Activated CD4-positive, alpha-beta memory T cell treated with anti-CD3 and anti-CD28 coated beads, Interleukin-2, amount 10 ng/mL, durations not matched to agents 7 days and 5 days (primary cell): Measurements from ENCODE around the gene SMOC1. TPM values are rescaled to one million over a fixed set of nuclear protein-coding genes. Genes with fewer than 3 reads are reported as not detected.

ENCODE experiments used
- CTCF ChIA-PET: fragments of 350-600 bp; sonication (Branson Sonifier 250); formaldehyde crosslinking; loops from one replicate; lab custom pipeline; 2021; ENCODE audit warnings: antibody characterized with exemption, inconsistent platforms; lab: Charles Lee
- POLR2A ChIA-PET: fragments of 350-600 bp; sonication (Branson Sonifier 250); formaldehyde crosslinking; loops from one replicate; lab custom pipeline; 2021; ENCODE audit warnings: antibody characterized with exemption; lab: Charles Lee
- DNase-seq: peaks from one replicate; pipeline ENCODE4 v3.0.0-alpha.2; 2020
- H3K27ac Mint-ChIP-seq: one replicate; pipeline ENCODE4 v1.8.0; 2021; ENCODE audit warnings: mild to moderate bottlenecking, mixed read lengths
- H3K27me3 Mint-ChIP-seq: one replicate; pipeline ENCODE4 v1.8.0; 2021; ENCODE audit warnings: mixed read lengths
- H3K36me3 Mint-ChIP-seq: one replicate; pipeline ENCODE4 v1.8.0; 2021; ENCODE audit warnings: low read depth, mixed read lengths
- H3K4me1 Mint-ChIP-seq: one replicate; pipeline ENCODE4 v1.8.0; 2021; ENCODE audit warnings: mixed read lengths
- H3K4me3 Mint-ChIP-seq: one replicate; pipeline ENCODE4 v1.8.0; 2021; ENCODE audit warnings: mild to moderate bottlenecking, mixed read lengths
- H3K9me3 Mint-ChIP-seq: one replicate; pipeline ENCODE4 v1.8.0; 2021; ENCODE audit warnings: mixed read lengths
- total RNA-seq, 2 experiments: library from RNA; stranded (reverse); gene quantifications; one replicate each; pipeline ENCODE4 v1.2.3, GENCODE V29; 2021

Gene SMOC1
- total RNA-seq, 2 experiments from 2014 or later, result not detected

GRCh38 chr14:69852531-69853321 lies 26.5 kb upstream of the SMOC1 start:
- Mint-ChIP-seq H3K9me3 (no peaks in the 10 kb centered on the region), H3K4me3 (no peak overlapping the region), H3K27me3 (peaks cover 25% of the 10 kb centered on the region), H3K27ac (no peak overlapping the region), H3K36me3 (no peaks in the 10 kb centered on the region), H3K4me1 (no peaks in the 10 kb centered on the region)
- no peak for DNase-seq
- CTCF ChIA-PET, result no interaction called here
- POLR2A ChIA-PET, result no interaction called here

- H3K36me3 Mint-ChIP-seq, result no peaks in the 10 kb centered on the region
- no peaks in the 10 kb centered on the region for H3K9me3 Mint-ChIP-seq
- CTCF ChIA-PET, result no interaction called here
- no peaks in the 10 kb centered on the region for H3K4me1 Mint-ChIP-seq
- no peak overlapping the region for H3K4me3 Mint-ChIP-seq
- POLR2A ChIA-PET, result no interaction called here
- H3K27me3 Mint-ChIP-seq, result peaks cover 25% of the 10 kb centered on the region
- DNase-seq, result no peak
- no peak overlapping the region for H3K27ac Mint-ChIP-seq
Observed at GRCh38 chr14:69853774-69854173, 25.4 kb upstream of the SMOC1 start.

DNA sequence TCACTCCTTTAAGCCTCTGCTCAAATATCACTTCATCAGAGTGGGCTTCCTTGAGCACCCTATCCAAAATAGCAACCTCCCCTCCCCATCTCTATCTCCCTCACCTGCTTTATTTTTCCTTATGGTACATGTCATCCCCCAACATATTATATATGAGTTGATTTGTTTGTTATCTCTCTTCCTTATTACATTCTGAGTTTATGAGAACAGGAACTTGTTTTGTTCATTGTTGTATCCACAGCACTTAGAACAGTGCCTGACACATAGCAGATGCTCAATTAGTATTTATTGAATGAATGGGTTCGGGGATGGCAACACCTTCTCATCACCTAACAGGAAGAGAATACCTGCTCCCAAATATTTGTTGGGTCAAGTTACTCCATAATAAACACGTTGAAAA lies 24.6 kb upstream of the SMOC1 start:
- Mint-ChIP-seq H3K36me3 (no peaks in the 10 kb centered on the region), H3K9me3 (no peaks in the 10 kb centered on the region), H3K4me3 (no peak overlapping the region), H3K27ac (no peak overlapping the region), H3K4me1 (no peaks in the 10 kb centered on the region), H3K27me3 (peaks cover 26% of the 10 kb centered on the region)
- DNase-seq, result no peak
- CTCF ChIA-PET, result no interaction called here
- POLR2A ChIA-PET, result no interaction called here

DNA sequence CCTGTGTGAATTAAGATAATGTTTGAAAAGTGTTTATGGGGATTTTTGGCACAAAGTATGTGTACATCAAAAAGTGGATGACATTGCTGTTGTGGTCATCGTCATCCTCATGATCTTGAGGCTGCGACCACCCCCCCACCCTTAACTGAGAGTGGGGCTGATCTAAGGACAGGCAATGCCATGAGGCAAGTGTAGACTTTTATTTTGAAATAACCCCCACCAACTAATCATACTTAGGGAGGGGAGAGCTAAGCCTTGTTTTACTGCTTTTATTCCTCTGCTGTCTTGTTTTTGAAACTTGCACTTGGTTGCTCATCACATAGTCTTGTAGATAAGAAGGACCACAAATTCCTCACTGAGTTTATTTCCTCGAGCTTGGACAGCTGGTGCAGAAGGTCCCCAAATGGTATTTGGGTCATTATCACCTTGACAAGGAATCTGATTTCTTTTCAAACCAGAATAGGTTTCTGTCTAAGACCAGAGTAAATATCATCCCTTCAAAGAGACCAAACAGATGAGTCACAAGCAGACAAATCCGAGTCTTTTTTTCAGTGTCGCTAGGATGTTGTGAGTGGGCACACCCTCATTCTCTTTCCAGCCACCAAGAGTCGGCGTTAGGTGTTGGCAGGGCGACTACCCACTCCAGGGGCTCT lies 23.9 kb upstream of the SMOC1 start:
- Mint-ChIP-seq H3K9me3 (no peaks in the 10 kb centered on the region), H3K36me3 (no peaks in the 10 kb centered on the region), H3K4me1 (no peaks in the 10 kb centered on the region), H3K4me3 (no peak overlapping the region), H3K27ac (no peak overlapping the region), H3K27me3 (peaks cover 26% of the 10 kb centered on the region)
- no peak for DNase-seq
- ChIA-PET CTCF (no interaction called here), POLR2A (no interaction called here)

DNA sequence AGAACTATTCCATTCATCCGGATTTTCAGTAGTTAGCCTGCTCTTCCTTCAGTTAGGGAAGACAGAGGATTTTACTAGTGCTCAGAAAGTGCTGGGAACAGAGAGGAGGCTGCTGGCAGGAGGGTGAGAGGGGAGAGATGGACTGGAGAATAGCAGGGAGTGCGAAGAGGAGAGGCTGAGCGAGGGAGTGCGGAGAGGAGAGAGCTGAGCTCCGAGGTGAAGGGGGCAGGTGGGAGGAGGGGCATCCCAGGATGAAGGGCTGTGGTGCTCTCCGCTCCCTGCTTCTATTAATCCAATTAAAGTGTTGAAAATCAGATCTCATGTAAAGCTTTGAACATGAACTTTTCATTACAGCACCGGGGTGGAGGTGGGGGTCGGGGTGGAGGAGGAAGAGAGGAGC lies 20.4 kb upstream of the SMOC1 start:
- no peaks in the 10 kb centered on the region for H3K4me1 Mint-ChIP-seq
- ChIA-PET CTCF (no interaction called here), POLR2A (no interaction called here)
- H3K27ac Mint-ChIP-seq, result no peak overlapping the region
- no peak overlapping the region for H3K4me3 Mint-ChIP-seq
- H3K27me3 Mint-ChIP-seq, result peaks cover 26% of the 10 kb centered on the region
- H3K36me3 Mint-ChIP-seq, result no peaks in the 10 kb centered on the region
- DNase-seq, result no peak
- no peaks in the 10 kb centered on the region for H3K9me3 Mint-ChIP-seq

- no peaks in the 10 kb centered on the region for H3K4me1 Mint-ChIP-seq
- no peak for DNase-seq
- ChIA-PET POLR2A (no interaction called here), CTCF (no interaction called here)
- no peak overlapping the region for H3K27ac Mint-ChIP-seq
- no peaks in the 10 kb centered on the region for H3K9me3 Mint-ChIP-seq
- no peaks in the 10 kb centered on the region for H3K36me3 Mint-ChIP-seq
- H3K4me3 Mint-ChIP-seq, result no peak overlapping the region
- peaks cover 24% of the 10 kb centered on the region for H3K27me3 Mint-ChIP-seq
Observed at GRCh38 chr14:69859591-69859990, 19.6 kb upstream of the SMOC1 start.

DNA sequence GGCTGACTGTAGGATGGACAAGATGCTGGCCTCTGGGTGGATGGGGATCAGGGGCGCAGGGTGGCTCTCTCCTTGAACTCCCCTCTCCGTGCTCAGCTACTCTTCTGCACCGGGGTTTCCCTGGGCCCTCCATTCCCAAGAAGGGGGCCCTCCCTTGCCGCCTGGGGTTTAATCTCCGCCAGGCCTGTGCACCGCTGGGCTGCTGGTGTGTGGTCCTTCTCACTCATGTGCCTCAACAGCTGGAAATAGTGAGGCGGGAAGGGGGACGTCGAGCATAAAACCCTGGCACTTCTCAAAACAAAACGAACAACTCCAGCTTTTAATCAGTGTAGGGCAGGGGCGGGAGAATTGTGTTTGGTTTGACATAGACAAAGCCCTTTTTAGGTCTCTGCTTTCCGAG lies 19.0 kb upstream of the SMOC1 start:
- no peaks in the 10 kb centered on the region for H3K9me3 Mint-ChIP-seq
- H3K4me1 Mint-ChIP-seq, result no peaks in the 10 kb centered on the region
- H3K36me3 Mint-ChIP-seq, result no peaks in the 10 kb centered on the region
- DNase-seq, result no peak
- peaks cover 19% of the 10 kb centered on the region for H3K27me3 Mint-ChIP-seq
- POLR2A ChIA-PET, result no interaction called here
- no peak overlapping the region for H3K4me3 Mint-ChIP-seq
- CTCF ChIA-PET, result no interaction called here
- no peak overlapping the region for H3K27ac Mint-ChIP-seq

DNA sequence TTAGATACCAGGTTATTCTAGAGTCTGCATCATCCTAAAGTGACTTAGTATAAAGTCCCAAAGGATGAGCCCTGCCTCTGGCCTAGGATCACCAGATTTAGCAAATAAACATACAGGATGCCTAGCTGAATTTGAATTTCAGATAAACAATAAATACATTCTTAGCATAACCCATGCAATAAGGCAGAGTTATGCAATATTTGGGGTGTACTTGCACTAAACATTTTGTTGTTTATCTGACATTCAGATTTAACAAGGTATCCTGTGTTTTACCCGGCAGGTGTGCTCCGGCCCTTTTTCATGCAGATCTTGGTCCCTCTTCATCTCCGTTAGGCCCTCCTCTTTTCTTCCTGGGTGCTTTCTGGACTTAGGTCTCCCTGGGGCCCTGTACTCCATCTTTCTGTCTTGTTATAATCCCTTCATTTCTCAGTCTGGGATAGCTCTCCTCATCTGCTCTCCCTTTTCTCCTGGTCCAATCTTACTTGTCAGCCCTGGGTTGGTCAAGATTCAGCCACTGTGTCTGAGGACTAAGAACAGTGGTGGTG lies 18.1 kb upstream of the SMOC1 start:
- no peaks in the 10 kb centered on the region for H3K9me3 Mint-ChIP-seq
- no peaks in the 10 kb centered on the region for H3K4me1 Mint-ChIP-seq
- no peak for DNase-seq
- H3K27me3 Mint-ChIP-seq, result peaks cover 14% of the 10 kb centered on the region
- POLR2A ChIA-PET, result no interaction called here
- CTCF ChIA-PET, result interaction anchor here (0.6 kb wide), 1 partner anchor 169 kb away, joined by 4 read pairs; no protein-coding TSS in a partner anchor
- no peak overlapping the region for H3K4me3 Mint-ChIP-seq
- no peaks in the 10 kb centered on the region for H3K36me3 Mint-ChIP-seq
- no peak overlapping the region for H3K27ac Mint-ChIP-seq

- DNase-seq, result no peak
- Mint-ChIP-seq H3K27ac (no peak overlapping the region), H3K4me3 (no peak overlapping the region), H3K4me1 (no peaks in the 10 kb centered on the region), H3K36me3 (no peaks in the 10 kb centered on the region), H3K9me3 (no peaks in the 10 kb centered on the region), H3K27me3 (peaks cover 11% of the 10 kb centered on the region)
- ChIA-PET POLR2A (interaction anchor here (1.0 kb wide), 1 partner anchor 14 kb away, joined by 3 read pairs; no protein-coding TSS in a partner anchor), CTCF (no interaction called here)
Observed at GRCh38 chr14:69863083-69863482, 16.1 kb upstream of the SMOC1 start.

GRCh38 chr14:69865701-69866365 lies 13.4 kb upstream of the SMOC1 start:
- no peak for DNase-seq
- Mint-ChIP-seq H3K27ac (no peak overlapping the region), H3K36me3 (no peaks in the 10 kb centered on the region), H3K4me3 (no peak overlapping the region), H3K27me3 (peaks cover 24% of the 10 kb centered on the region), H3K9me3 (no peaks in the 10 kb centered on the region), H3K4me1 (no peaks in the 10 kb centered on the region)
- POLR2A ChIA-PET, result no interaction called here
- CTCF ChIA-PET, result no interaction called here

GRCh38 chr14:69868363-69868963 lies 10.8 kb upstream of the SMOC1 start:
- CTCF ChIA-PET, result no interaction called here
- H3K4me3 Mint-ChIP-seq, result no peak overlapping the region
- no peaks in the 10 kb centered on the region for H3K36me3 Mint-ChIP-seq
- H3K27me3 Mint-ChIP-seq, result peaks cover 33% of the 10 kb centered on the region
- H3K9me3 Mint-ChIP-seq, result no peaks in the 10 kb centered on the region
- H3K4me1 Mint-ChIP-seq, result no peaks in the 10 kb centered on the region
- POLR2A ChIA-PET, result no interaction called here
- DNase-seq, result no peak
- H3K27ac Mint-ChIP-seq, result no peak overlapping the region

DNA sequence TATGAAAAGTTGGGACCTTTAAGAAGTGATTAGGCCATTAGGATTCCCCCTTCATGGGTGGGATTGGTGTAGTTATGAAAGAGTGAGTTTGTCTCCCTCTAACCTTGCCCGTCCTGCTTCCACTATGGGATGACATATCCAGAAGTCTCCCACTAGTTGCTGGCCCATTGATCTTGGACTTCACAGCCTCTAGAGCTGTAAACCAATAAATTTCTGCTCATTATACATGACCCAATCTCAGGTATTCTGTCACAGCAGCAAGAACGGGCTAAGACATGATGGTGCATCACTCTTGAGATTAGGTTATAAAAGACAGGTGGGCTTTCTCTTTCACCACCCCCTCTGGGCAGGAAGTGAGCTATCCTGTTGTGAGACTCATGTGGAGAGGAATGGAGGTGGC lies 8.6 kb upstream of the SMOC1 start:
- no peak overlapping the region for H3K27ac Mint-ChIP-seq
- H3K4me1 Mint-ChIP-seq, result no peaks in the 10 kb centered on the region
- H3K4me3 Mint-ChIP-seq, result no peak overlapping the region
- no peaks in the 10 kb centered on the region for H3K9me3 Mint-ChIP-seq
- no peak for DNase-seq
- H3K27me3 Mint-ChIP-seq, result peaks cover 31% of the 10 kb centered on the region
- H3K36me3 Mint-ChIP-seq, result no peaks in the 10 kb centered on the region
- ChIA-PET POLR2A (no interaction called here), CTCF (interaction anchor here (1.1 kb wide), 1 partner anchor 157 kb away, joined by 3 read pairs; no protein-coding TSS in a partner anchor)
